T-cell (primary cell): ENCODE data around the gene POFUT2. TPM values are rescaled to one million over a fixed set of nuclear protein-coding genes. Genes with fewer than 3 reads are reported as not detected.

Source experiments
- ATAC-seq, 4 experiments: fragments of 200-7000 bp in 3 of 4; fragments of 150-1000 bp in 1 of 4; cut with Tn5 transposase; replicated peaks in 1 of 4; 1 replicate in 3 of 4; 2 replicates in 1 of 4; pipeline ENCODE4 v1.10.0; 2021; ENCODE audit warnings: moderate library complexity in 3 of 4, mild to moderate bottlenecking in 2 of 4, moderate number of reproducible peaks in 1 of 4
- CTCF ChIA-PET, 2 donors: fragments of 300-600 bp; sonication (Branson Sonifier 250); formaldehyde crosslinking; loops; one replicate each; lab custom pipeline; 2022; ENCODE audit warnings: antibody characterized with exemption in 2 of 2; lab: Charles Lee
- POLR2A ChIA-PET, 2 donors: fragments of 300-600 bp; sonication (Branson Sonifier 250); formaldehyde crosslinking; loops; one replicate each; lab custom pipeline; 2022; ENCODE audit warnings: antibody characterized with exemption in 2 of 2; lab: Charles Lee
- DNase-seq, 35 experiments: peaks; one replicate each; pipeline versions ENCODE4 v3.0.0 to v3.0.0-alpha.2; 2013 to 2023
- H3K27ac ChIP-seq: one replicate; pipeline ENCODE4 v1.5.1; 2013; ENCODE audit warnings: low read length
- H3K27me3 ChIP-seq, 2 experiments: replicated peaks in 1 of 2; 1 replicate in 1 of 2; 2 replicates in 1 of 2; pipeline versions ENCODE4 v1.6.1 to v1.7.0; 2013; ENCODE audit warnings: low read length in 1 of 2, mixed read lengths in 1 of 2; ENCODE audit not compliant: control insufficient read depth in 2 of 2, insufficient read depth in 2 of 2; ENCODE audit errors: extremely low read depth in 1 of 2
- H3K36me3 ChIP-seq, 2 donors: 1 replicate in 1 of 2; 2 replicates in 1 of 2; pipeline versions ENCODE4 v1.6.1 to v1.7.0; 2013; ENCODE audit warnings: low read length in 1 of 2; ENCODE audit not compliant: control insufficient read depth in 2 of 2, insufficient read depth in 1 of 2; ENCODE audit errors: extremely low read depth in 1 of 2
- H3K4me1 ChIP-seq, 2 experiments: 1 replicate in 1 of 2; 2 replicates in 1 of 2; pipeline versions ENCODE4 v1.6.1 to v1.7.0; 2013; ENCODE audit warnings: low read length in 2 of 2, mixed read lengths in 1 of 2; ENCODE audit not compliant: insufficient read depth in 2 of 2, control insufficient read depth in 1 of 2; ENCODE audit errors: extremely low read depth in 1 of 2
- H3K4me3 ChIP-seq, 2 donors: 1 replicate in 1 of 2; 2 replicates in 1 of 2; pipeline versions ENCODE4 v1.5.1 to v1.7.0; 2013; ENCODE audit warnings: mild to moderate bottlenecking in 2 of 2, low read length in 1 of 2, moderate library complexity in 1 of 2; ENCODE audit not compliant: control insufficient read depth in 1 of 2; ENCODE audit errors: extremely low read depth in 1 of 2
- H3K9me3 ChIP-seq: 2 replicates; pipeline ENCODE4 v1.7.0; 2013
- H3K27ac Mint-ChIP-seq, 2 donors: one replicate each; pipeline ENCODE4 v1.8.0; 2020 to 2021; ENCODE audit warnings: mild to moderate bottlenecking in 2 of 2, mixed read lengths in 2 of 2
- H3K27me3 Mint-ChIP-seq, 2 donors: one replicate each; pipeline ENCODE4 v1.8.0; 2021 to 2022; ENCODE audit warnings: mixed read lengths in 2 of 2
- H3K36me3 Mint-ChIP-seq: one replicate; pipeline ENCODE4 v1.8.0; 2021; ENCODE audit warnings: mixed read lengths
- H3K4me1 Mint-ChIP-seq, 3 donors: one replicate each; pipeline ENCODE4 v1.8.0; 2020 to 2022; ENCODE audit warnings: mixed read lengths in 3 of 3, mild to moderate bottlenecking in 1 of 3
- H3K4me3 Mint-ChIP-seq, 3 donors: one replicate each; pipeline ENCODE4 v1.8.0; 2020 to 2022; ENCODE audit warnings: mild to moderate bottlenecking in 3 of 3, mixed read lengths in 3 of 3, moderate library complexity in 3 of 3
- H3K9me3 Mint-ChIP-seq, 3 donors: one replicate each; pipeline ENCODE4 v1.8.0; 2020 to 2022; ENCODE audit warnings: mixed read lengths in 3 of 3
- WGBS: methylation state at CpG from one replicate; pipeline ENCODE4 v1.1.5; 2013; ENCODE audit warnings: missing lambda C conversion rate; ENCODE audit not compliant: insufficient coverage; 5-methylcytosine and 5-hydroxymethylcytosine counted together
- total RNA-seq, 35 experiments: library from RNA in 6 of 35; stranded (reverse) in 6 of 35; fragments of 120-200 nt in 1 of 35; gene quantifications; one replicate each; pipeline versions ENCODE4 v1.2.1 to v1.2.4 and lab custom pipeline; 2013 to 2026

The POFUT2 gene
- total RNA-seq, 5 donors from 2014 or later (not counting 1 experiment from before 2014, with no cell fraction given): 43.0 to 51.3 (median 44.6) TPM

DNA sequence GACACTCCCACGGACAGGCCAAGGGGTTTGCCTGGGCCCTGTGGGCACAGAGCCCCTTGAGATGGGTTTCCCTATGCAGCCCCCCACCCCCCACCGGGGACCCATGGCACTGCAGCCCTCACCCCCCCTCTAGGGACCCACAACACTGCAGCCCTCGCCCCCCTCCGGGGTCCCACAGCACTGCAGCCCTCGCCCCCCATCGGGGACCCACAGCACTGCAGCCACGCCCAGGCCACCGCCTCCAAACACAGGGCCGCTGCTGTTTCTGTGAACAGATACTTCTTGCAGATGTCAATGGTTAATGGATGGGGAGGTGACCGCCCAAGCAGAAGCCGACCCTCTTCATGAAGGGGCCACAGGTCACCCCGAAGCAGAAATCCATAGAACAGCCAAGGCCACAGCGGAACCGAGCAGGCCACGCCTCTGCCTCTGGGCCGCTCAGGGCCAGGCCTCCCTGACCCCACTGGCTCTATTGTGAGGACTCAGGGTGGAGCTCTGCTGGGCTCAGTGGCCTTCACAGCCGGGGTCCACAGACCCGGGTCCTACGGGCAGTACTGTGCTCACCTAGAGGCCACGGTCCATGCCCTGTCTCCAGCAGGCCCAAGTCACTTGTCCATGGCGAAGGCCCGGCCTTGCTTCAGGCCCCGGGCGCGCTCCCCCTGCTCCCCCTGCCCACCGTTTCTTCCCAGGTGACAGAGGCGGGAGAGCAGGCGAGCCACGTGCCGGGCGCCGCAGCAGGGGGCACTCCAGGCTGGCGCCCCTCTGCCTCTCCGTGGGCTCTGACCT is 4.1 kb upstream of the POFUT2 start:
- H3K4me3 Mint-ChIP-seq: no peak overlapping the region
- peak overlapping the region in 1 of 2 donors; percentile 75 for H3K27ac Mint-ChIP-seq

GRCh38 chr21:45290948-45291612 is 3.4 kb upstream of the POFUT2 start:
- H3K27me3 Mint-ChIP-seq: no peaks in the 10 kb centered on the region
- peaks cover 4 to 40% of the 10 kb centered on the region in 2 experiments for H3K4me1 ChIP-seq
- 87% methylated on average over 12 of the region's 14 CpGs for WGBS
- no peaks in the 10 kb centered on the region for H3K9me3 Mint-ChIP-seq
- no peaks in the 10 kb centered on the region for H3K9me3 ChIP-seq
- no peak overlapping the region for H3K27ac ChIP-seq
- H3K27ac Mint-ChIP-seq: peak overlapping the region in 1 of 2 donors; percentile 50
- no peaks in the 10 kb centered on the region for H3K36me3 Mint-ChIP-seq
- CTCF ChIA-PET: interaction anchor here in 1 of 2 donors (0.6 to 0.8 kb wide), 3 partner anchors 12 to 420 kb away, joined by 3 to 4 read pairs (median 3); no protein-coding TSS in a partner anchor
- peak in 2 of 35 experiments; percentile 9 to 14 for DNase-seq
- peaks cover 35 to 38% (median 37%) of the 10 kb centered on the region in 3 donors for H3K4me1 Mint-ChIP-seq
- no peak overlapping the region for H3K4me3 Mint-ChIP-seq
- H3K27me3 ChIP-seq: peaks cover 0 to 7% of the 10 kb centered on the region in 2 experiments
- ATAC-seq: no peak
- POLR2A ChIA-PET: no interaction called here
- no peaks in the 10 kb centered on the region for H3K36me3 ChIP-seq
- H3K4me3 ChIP-seq: no peak overlapping the region

More for the DNA sequence above, 4.1 kb upstream of the POFUT2 start:
- Histone ChIP-seq H3K4me1 (peaks cover 2 to 35% of the 10 kb centered on the region in 2 experiments), H3K27me3 (peaks cover 0 to 7% of the 10 kb centered on the region in 2 experiments), H3K9me3 (no peaks in the 10 kb centered on the region), H3K4me3 (no peak overlapping the region), H3K36me3 (no peaks in the 10 kb centered on the region), H3K27ac (peak overlapping the region; percentile 13)
- no peaks in the 10 kb centered on the region for H3K9me3 Mint-ChIP-seq
- no peaks in the 10 kb centered on the region for H3K27me3 Mint-ChIP-seq
- ATAC-seq (no peak), DNase-seq (peak in 1 of 35 experiments; percentile 16)
- POLR2A ChIA-PET: no interaction called here
- peaks cover 30 to 35% (median 32%) of the 10 kb centered on the region in 3 donors for H3K4me1 Mint-ChIP-seq
- CTCF ChIA-PET: interaction anchor here in 1 of 2 donors (0.8 kb wide), 2 partner anchors 150 to 155 kb away, joined by 3 read pairs; no protein-coding TSS in a partner anchor
- 87% methylated on average over 26 of the region's 34 CpGs for WGBS
- no peaks in the 10 kb centered on the region for H3K36me3 Mint-ChIP-seq

GRCh38 chr21:45289655-45290515 is 2.2 kb upstream of the POFUT2 start:
- peak overlapping the region; percentile 19 to 46 for H3K27ac Mint-ChIP-seq
- Histone ChIP-seq H3K9me3 (no peaks in the 10 kb centered on the region), H3K4me3 (no peak overlapping the region), H3K36me3 (peaks cover 0 to 9% of the 10 kb centered on the region in 2 donors), H3K27ac (no peak overlapping the region), H3K4me1 (peaks cover 4 to 40% of the 10 kb centered on the region in 2 experiments), H3K27me3 (peaks cover 0 to 4% of the 10 kb centered on the region in 2 experiments)
- DNase-seq (peak in 1 of 35 experiments; percentile 4), ATAC-seq (no peak)
- ChIA-PET CTCF (interaction anchor here in 1 of 2 donors (0.5 to 0.8 kb wide), 4 partner anchors 11 to 419 kb away, joined by 3 to 4 read pairs (median 3); no protein-coding TSS in a partner anchor), POLR2A (interaction anchor here in 1 of 2 donors (0.6 kb wide), 1 partner anchor 392 kb away, joined by 3 read pairs; no protein-coding TSS in a partner anchor)
- 95% methylated on average over 12 of the region's 19 CpGs for WGBS
- H3K4me3 Mint-ChIP-seq: peak overlapping the region; percentile 52 to 65 (median 55)
- H3K9me3 Mint-ChIP-seq: no peaks in the 10 kb centered on the region
- H3K27me3 Mint-ChIP-seq: no peaks in the 10 kb centered on the region
- H3K36me3 Mint-ChIP-seq: peaks cover 9% of the 10 kb centered on the region
- H3K4me1 Mint-ChIP-seq: peaks cover 35 to 40% (median 39%) of the 10 kb centered on the region in 3 donors

- H3K4me3 Mint-ChIP-seq: peak overlapping the region; percentile 52 to 65 (median 55)
- H3K9me3 ChIP-seq: no peaks in the 10 kb centered on the region
- H3K27ac ChIP-seq: no peak overlapping the region
- ChIA-PET CTCF (no interaction called here), POLR2A (no interaction called here)
- H3K36me3 Mint-ChIP-seq: peaks cover 16% of the 10 kb centered on the region
- H3K4me1 ChIP-seq: peaks cover 4 to 37% of the 10 kb centered on the region in 2 experiments
- 94% methylated on average over 2 of the region's 3 CpGs for whole genome bisulfite sequencing
- H3K4me1 Mint-ChIP-seq: peaks cover 33 to 38% (median 36%) of the 10 kb centered on the region in 3 donors
- peaks cover 0 to 4% of the 10 kb centered on the region in 2 experiments for H3K27me3 ChIP-seq
- no peaks in the 10 kb centered on the region for H3K27me3 Mint-ChIP-seq
- peak overlapping the region; percentile 19 to 46 for H3K27ac Mint-ChIP-seq
- DNase-seq: no peak
- no peak for ATAC-seq
- no peak overlapping the region for H3K4me3 ChIP-seq
- H3K9me3 Mint-ChIP-seq: no peaks in the 10 kb centered on the region
- H3K36me3 ChIP-seq: peaks cover 0 to 16% of the 10 kb centered on the region in 2 donors
These were observed 1.4 kb upstream of the POFUT2 start for GRCh38 chr21:45289134-45289533.

- peaks cover 33 to 38% (median 35%) of the 10 kb centered on the region in 3 donors for H3K4me1 Mint-ChIP-seq
- peak in 1 of 35 experiments; percentile 10 for DNase-seq
- Histone ChIP-seq H3K27me3 (peaks cover 0 to 1% of the 10 kb centered on the region in 2 experiments), H3K36me3 (peaks cover 6 to 23% of the 10 kb centered on the region in 2 donors), H3K4me3 (peak overlapping the region; percentile 57 to 76), H3K9me3 (no peaks in the 10 kb centered on the region), H3K4me1 (peaks cover 4 to 30% of the 10 kb centered on the region in 2 experiments), H3K27ac (no peak overlapping the region)
- POLR2A ChIA-PET: interaction anchor here (0.6 to 1.0 kb wide), 2 partner anchors 34 to 61 kb away, joined by 3 to 4 read pairs; no protein-coding TSS in a partner anchor
- H3K9me3 Mint-ChIP-seq: no peaks in the 10 kb centered on the region
- peaks cover 20% of the 10 kb centered on the region for H3K36me3 Mint-ChIP-seq
- peak overlapping the region; percentile 65 to 88 (median 82) for H3K4me3 Mint-ChIP-seq
- H3K27me3 Mint-ChIP-seq: no peaks in the 10 kb centered on the region
- ATAC-seq: no peak
- peak overlapping the region in 1 of 2 donors; percentile 39 for H3K27ac Mint-ChIP-seq
- CTCF ChIA-PET: interaction anchor here (0.5 to 1.3 kb wide), 4 partner anchors 136 to 338 kb away, joined by 3 to 11 read pairs (median 4); no protein-coding TSS in a partner anchor
- WGBS: 32% methylated on average over 34 of the region's 34 CpGs
These were observed 746 bp upstream of the POFUT2 start for GRCh38 chr21:45288441-45288841.
